CD4-positive, alpha-beta T cell treated with Interleukin-2 at 100 ng/mL for 4 hours (primary cell): ENCODE data around the gene ADRA1B.

ENCODE experiments used
- DNase-seq: peaks from one replicate; pipeline ENCODE4 v3.0.0-alpha.2; 2020; ENCODE audit warnings: low spot score

The ADRA1B gene

GRCh38 chr5:160018945-160019625 is 102.8 kb downstream of the ADRA1B start:
- no peak for DNase-seq

GRCh38 chr5:160020266-160020770 is 104.0 kb downstream of the ADRA1B start:
- DNase-seq, result no peak

- DNase-seq, result peak; percentile 20
Observed at GRCh38 chr5:160020964-160021363, 104.7 kb downstream of the ADRA1B start.

- peak; percentile 80 for DNase-seq
Observed at GRCh38 chr5:160021831-160022446, 105.7 kb downstream of the ADRA1B start.
